Urothelium cell line (cell line): ENCODE results near the gene RNF2.
"Not testable (repeated sequence)": the region's sequence is repeated elsewhere in the genome, so short reads cannot be mapped to it uniquely, and the experiment has no call there.

Experiments used
- DNase-seq: peaks from one replicate; pipeline ENCODE4 v3.0.0; 2011; ENCODE audit warnings: low spot score, mixed read lengths
- FAIRE-seq: peaks from 2 replicates; lab custom pipeline; 2011; peaks lifted over from hg19 to GRCh38; lab: Jason Lieb, UNC

RNF2 gene

GRCh38 chr1:185044981-185045813 is at the start of gene RNF2:
Gene RNF2, plus strand, starts transcription at chr1:185045558. Its CDS starts 41,996 bp downstream, at chr1:185087554.
- FAIRE-seq, result no peak
- DNase-seq, result peak; percentile 87

- DNase-seq, FAIRE-seq: not testable (repeated sequence)
Measured at GRCh38 chr1:184999974-185000373, 45.4 kb upstream of the RNF2 start.

- not testable (repeated sequence) for FAIRE-seq
- DNase-seq, result peak; percentile 7
Measured at GRCh38 chr1:185001312-185001880, 44.0 kb upstream of the RNF2 start.

- FAIRE-seq, result no peak
- DNase-seq, result no peak
Measured at GRCh38 chr1:185008838-185009237, 36.5 kb upstream of the RNF2 start.

GRCh38 chr1:185010361-185010760 is 35.0 kb upstream of the RNF2 start:
- no peak for DNase-seq
- no peak for FAIRE-seq

- FAIRE-seq (no peak), DNase-seq (no peak)
Measured at GRCh38 chr1:185014941-185015340, 30.4 kb upstream of the RNF2 start.

GRCh38 chr1:185015631-185016030 is 29.7 kb upstream of the RNF2 start:
- no peak for DNase-seq
- FAIRE-seq, result no peak

GRCh38 chr1:185016880-185017279 is 28.5 kb upstream of the RNF2 start:
- FAIRE-seq, result no peak
- DNase-seq, result no peak

- DNase-seq, result peak; percentile 49
- no peak for FAIRE-seq
Measured at GRCh38 chr1:185017338-185017737, 28.0 kb upstream of the RNF2 start.

- no peak for DNase-seq
Measured at GRCh38 chr1:185017966-185018365, 27.4 kb upstream of the RNF2 start.

GRCh38 chr1:185027252-185027882 is 18.0 kb upstream of the RNF2 start:
- FAIRE-seq, result no peak
- DNase-seq, result no peak

More at GRCh38 chr1:185017966-185018365, 27.4 kb upstream of the RNF2 start:
- no peak for FAIRE-seq

GRCh38 chr1:185033686-185034085 is 11.7 kb upstream of the RNF2 start:
- DNase-seq, result no peak
- no peak for FAIRE-seq

GRCh38 chr1:185035258-185035657 is 10.1 kb upstream of the RNF2 start:
- FAIRE-seq, result no peak
- DNase-seq, result no peak

- FAIRE-seq (no peak), DNase-seq (no peak)
Measured at GRCh38 chr1:185038813-185039376, 6.5 kb upstream of the RNF2 start.

- FAIRE-seq, result no peak
- no peak for DNase-seq
Measured at GRCh38 chr1:185039726-185040407, 5.5 kb upstream of the RNF2 start.

- no peak for FAIRE-seq
Measured at GRCh38 chr1:185040408-185040735, 5.0 kb upstream of the RNF2 start.

GRCh38 chr1:185041742-185042141 is 3.6 kb upstream of the RNF2 start:
- FAIRE-seq (no peak), DNase-seq (no peak)

More at GRCh38 chr1:185040408-185040735, 5.0 kb upstream of the RNF2 start:
- no peak for DNase-seq

- DNase-seq, result no peak
- no peak for FAIRE-seq
Measured at GRCh38 chr1:185042737-185043136, 2.6 kb upstream of the RNF2 start.

GRCh38 chr1:185044387-185044786 is 971 bp upstream of the RNF2 start:
- DNase-seq (no peak), FAIRE-seq (no peak)

- DNase-seq (peak; percentile 63), FAIRE-seq (no peak)
Measured at GRCh38 chr1:185045814-185046492, 595 bp downstream of the RNF2 start.
